Kidney glomerular epithelial cell (primary cell): Measurements from ENCODE around the gene NOTCH4.
A peak's percentile ranks its signal among the peaks of the same experiment; 100 is the strongest.
"Not testable (repeated sequence)": the region's sequence is repeated elsewhere in the genome, so short reads cannot be mapped to it uniquely, and the experiment has no call there.

Source experiments
- DNase-seq: peaks from one replicate; lab custom pipeline; 2025; lab: John Stamatoyannopoulos, UW

NOTCH4 gene

GRCh38 chr6:32216998-32217397, 6.9 kb downstream of the NOTCH4 start:
- DNase-seq = no peak

GRCh38 chr6:32216285-32216684, 7.6 kb downstream of the NOTCH4 start:
- DNase-seq = no peak

GRCh38 chr6:32215617-32216016, 8.2 kb downstream of the NOTCH4 start:
- DNase-seq = no peak

GRCh38 chr6:32214126-32214525, 9.7 kb downstream of the NOTCH4 start:
- DNase-seq = no peak

- DNase-seq = no peak
Observed at GRCh38 chr6:32213649-32214048, 10.2 kb downstream of the NOTCH4 start.

- DNase-seq = no peak
Observed at GRCh38 chr6:32212076-32212760, 11.6 kb downstream of the NOTCH4 start.

GRCh38 chr6:32211432-32211831, 12.4 kb downstream of the NOTCH4 start:
- DNase-seq = not testable (repeated sequence)

- DNase-seq = no peak
Observed at GRCh38 chr6:32210191-32210601, 13.7 kb downstream of the NOTCH4 start.

GRCh38 chr6:32208996-32209395, 14.9 kb downstream of the NOTCH4 start:
- DNase-seq = no peak

- DNase-seq = no peak
Observed at GRCh38 chr6:32204268-32204715, 19.6 kb downstream of the NOTCH4 start.

GRCh38 chr6:32203426-32204267, 20.2 kb downstream of the NOTCH4 start:
- no peak for DNase-seq

- DNase-seq = no peak
Observed at GRCh38 chr6:32202186-32202585, 21.7 kb downstream of the NOTCH4 start.

- DNase-seq = no peak
Observed at GRCh38 chr6:32200711-32201475, 23.0 kb downstream of the NOTCH4 start.

- DNase-seq = no peak
Observed at GRCh38 chr6:32198866-32199265, 25.0 kb downstream of the NOTCH4 start.

- no peak for DNase-seq
Observed at GRCh38 chr6:32198345-32198696, 25.5 kb downstream of the NOTCH4 start.

GRCh38 chr6:32196682-32197616, 26.9 kb downstream of the NOTCH4 start:
- DNase-seq = no peak

- peak; percentile 71 for DNase-seq
Observed at GRCh38 chr6:32195902-32196681, 27.8 kb downstream of the NOTCH4 start.

- peak; percentile 96 for DNase-seq
Observed at GRCh38 chr6:32195652-32195901, 28.3 kb downstream of the NOTCH4 start.

- peak; percentile 27 for DNase-seq
Observed at GRCh38 chr6:32194825-32195651, 28.8 kb downstream of the NOTCH4 start.

GRCh38 chr6:32194388-32194787, 29.5 kb downstream of the NOTCH4 start:
- no peak for DNase-seq
